CD8-positive, alpha-beta memory T cell (primary cell): ENCODE results near the gene HOXC13. TPM values are rescaled to one million over a fixed set of nuclear protein-coding genes. Genes with fewer than 3 reads are reported as not detected.

Experiments used
- CTCF ChIA-PET: fragments of 350-600 bp; sonication (Branson Sonifier 250); formaldehyde crosslinking; loops from one replicate; lab custom pipeline; 2021; ENCODE audit warnings: antibody characterized with exemption; lab: Charles Lee
- POLR2A ChIA-PET: fragments of 350-600 bp; sonication (Branson Sonifier 250); formaldehyde crosslinking; loops from one replicate; lab custom pipeline; 2021; ENCODE audit warnings: antibody characterized with exemption; lab: Charles Lee
- DNase-seq, 5 donors: peaks; one replicate each; pipeline versions ENCODE4 v3.0.0 to v3.0.0-alpha.2; 2020 to 2022; ENCODE audit warnings: mixed read lengths in 1 of 5
- H3K27ac ChIP-seq: one replicate; pipeline ENCODE4 v1.7.0; 2013; ENCODE audit warnings: low read depth, mild to moderate bottlenecking, low read length, moderate library complexity
- H3K27me3 ChIP-seq: 2 replicates; pipeline ENCODE4 v1.7.0; 2013; ENCODE audit warnings: low read length, mild to moderate bottlenecking; ENCODE audit not compliant: insufficient read depth, poor library complexity, severe bottlenecking
- H3K36me3 ChIP-seq: 2 replicates; pipeline ENCODE4 v1.7.0; 2013; ENCODE audit warnings: mild to moderate bottlenecking, low read length, moderate library complexity; ENCODE audit not compliant: insufficient read depth
- H3K4me1 ChIP-seq: 2 replicates; pipeline ENCODE4 v1.7.0; 2013; ENCODE audit warnings: mild to moderate bottlenecking, low read length, moderate library complexity; ENCODE audit not compliant: insufficient read depth
- H3K4me3 ChIP-seq: 2 replicates; pipeline ENCODE4 v1.7.0; 2013; ENCODE audit warnings: mild to moderate bottlenecking, low read length
- H3K9me3 ChIP-seq: 2 replicates; pipeline ENCODE4 v1.7.0; 2013; ENCODE audit warnings: mild to moderate bottlenecking, low read length
- H3K27ac Mint-ChIP-seq, 8 donors: one replicate each; pipeline ENCODE4 v1.8.0; 2020 to 2021; ENCODE audit warnings: mixed read lengths in 8 of 8, mild to moderate bottlenecking in 6 of 8, inconsistent platforms in 3 of 8, moderate library complexity in 3 of 8
- H3K27me3 Mint-ChIP-seq, 2 donors: one replicate each; pipeline ENCODE4 v1.8.0; 2020 to 2021; ENCODE audit warnings: mixed read lengths in 2 of 2, mild to moderate bottlenecking in 1 of 2, moderate library complexity in 1 of 2
- H3K36me3 Mint-ChIP-seq, 3 donors: one replicate each; pipeline ENCODE4 v1.8.0; 2020 to 2021; ENCODE audit warnings: mixed read lengths in 3 of 3, inconsistent platforms in 1 of 3, mild to moderate bottlenecking in 1 of 3
- H3K4me1 Mint-ChIP-seq, 3 donors: one replicate each; pipeline ENCODE4 v1.8.0; 2020 to 2021; ENCODE audit warnings: mixed read lengths in 3 of 3, inconsistent platforms in 1 of 3, mild to moderate bottlenecking in 1 of 3
- H3K4me3 Mint-ChIP-seq, 7 donors: one replicate each; pipeline ENCODE4 v1.8.0; 2020 to 2021; ENCODE audit warnings: mixed read lengths in 7 of 7, mild to moderate bottlenecking in 6 of 7, moderate library complexity in 4 of 7, inconsistent platforms in 2 of 7
- H3K9me3 Mint-ChIP-seq, 5 donors: one replicate each; pipeline ENCODE4 v1.8.0; 2020 to 2022; ENCODE audit warnings: mixed read lengths in 5 of 5, mild to moderate bottlenecking in 3 of 5, moderate library complexity in 2 of 5, inconsistent platforms in 1 of 5
- polyA plus RNA-seq: library from polyadenylated mRNA; unstranded; fragments of 300-500 nt; fragmentation: Illumina TruSeq; gene quantifications from one replicate; pipeline ENCODE4 v1.2.3, GENCODE V29; 2021
- total RNA-seq, 2 experiments: library from RNA; stranded (reverse); gene quantifications; one replicate each; pipeline ENCODE4 v1.2.3, GENCODE V29; 2021

HOXC13 gene
- total and polyA plus RNA-seq, 3 experiments from 2014 or later, result not detected

- Mint-ChIP-seq H3K4me3 (peak within 1 kb of the TSS; percentile 58 to 86 (median 71)), H3K4me1 (peaks cover 21 to 36% (median 26%) of the 10 kb centered on the region in 3 donors), H3K27me3 (peaks cover 92 to 95% of the 10 kb centered on the region in 2 donors), H3K9me3 (peaks cover 0 to 15% (median 12%) of the 10 kb centered on the region in 5 donors), H3K27ac (peak within 1 kb of the TSS in 4 of 8 donors; percentile 13 to 85 (median 78)), H3K36me3 (no peaks in the 10 kb centered on the region)
- ChIA-PET POLR2A (no interaction called here), CTCF (interaction anchor here (0.8 kb wide), 1 partner anchor 229 kb away, joined by 3 read pairs; no protein-coding TSS in a partner anchor)
- Histone ChIP-seq H3K27me3 (peaks cover 98% of the 10 kb centered on the region), H3K27ac (no peak within 1 kb of the TSS), H3K9me3 (no peaks in the 10 kb centered on the region), H3K4me1 (peaks cover 21% of the 10 kb centered on the region), H3K4me3 (no peak within 1 kb of the TSS), H3K36me3 (no peaks in the 10 kb centered on the region)
- DNase-seq, result no peak
Measured at GRCh38 chr12:53972722-53973235, 34.1 kb downstream of the HOXC13 start, which contains the start of gene HOXC11. HOXC11 (plus strand) TSS chr12:53973126; CDS start chr12:53973242, 116 bp downstream.

GRCh38 chr12:53973236-53974042 is 34.8 kb downstream of the HOXC13 start:
- Histone ChIP-seq H3K36me3 (no peaks in the 10 kb centered on the region), H3K9me3 (no peaks in the 10 kb centered on the region), H3K27me3 (peaks cover 97% of the 10 kb centered on the region), H3K27ac (no peak overlapping the region), H3K4me3 (no peak overlapping the region), H3K4me1 (peaks cover 21% of the 10 kb centered on the region)
- Mint-ChIP-seq H3K4me3 (peak overlapping the region; percentile 37 to 86 (median 67)), H3K27me3 (peaks cover 89 to 92% of the 10 kb centered on the region in 2 donors), H3K9me3 (peaks cover 0 to 15% (median 12%) of the 10 kb centered on the region in 5 donors), H3K27ac (peak overlapping the region in 3 of 8 donors; percentile 77 to 85 (median 80)), H3K36me3 (no peaks in the 10 kb centered on the region), H3K4me1 (peaks cover 25 to 38% (median 31%) of the 10 kb centered on the region in 3 donors)
- CTCF ChIA-PET, result interaction anchor here (0.8 kb wide), 1 partner anchor 228 kb away, joined by 3 read pairs; no protein-coding TSS in a partner anchor
- DNase-seq, result no peak
- POLR2A ChIA-PET, result interaction anchor here (0.6 kb wide), 1 partner anchor 234 kb away, joined by 3 read pairs; no protein-coding TSS in a partner anchor

GRCh38 chr12:53974084-53975063 is 35.7 kb downstream of the HOXC13 start, which contains the start of gene HOTAIR:
HOTAIR (minus strand) TSS chr12:53974954.
- H3K4me3 ChIP-seq, result no peak within 1 kb of the TSS
- no peaks in the 10 kb centered on the region for H3K36me3 ChIP-seq
- peaks cover 21% of the 10 kb centered on the region for H3K4me1 ChIP-seq
- ChIA-PET POLR2A (no interaction called here), CTCF (no interaction called here)
- Mint-ChIP-seq H3K9me3 (peaks cover 0 to 17% (median 12%) of the 10 kb centered on the region in 5 donors), H3K4me3 (peak within 1 kb of the TSS; percentile 64 to 89 (median 75)), H3K27ac (peak within 1 kb of the TSS in 3 of 8 donors; percentile 38 to 61 (median 38)), H3K4me1 (peaks cover 25 to 40% (median 31%) of the 10 kb centered on the region in 3 donors), H3K27me3 (peaks cover 89 to 92% of the 10 kb centered on the region in 2 donors), H3K36me3 (no peaks in the 10 kb centered on the region)
- peak in 3 of 5 donors; percentile 25 to 40 (median 37) for DNase-seq
- H3K27me3 ChIP-seq, result peaks cover 97% of the 10 kb centered on the region
- no peak within 1 kb of the TSS for H3K27ac ChIP-seq
- H3K9me3 ChIP-seq, result no peaks in the 10 kb centered on the region

- H3K4me1 ChIP-seq, result peaks cover 21% of the 10 kb centered on the region
- Mint-ChIP-seq H3K27me3 (peaks cover 89 to 92% of the 10 kb centered on the region in 2 donors), H3K27ac (peak overlapping the region in 2 of 8 donors; percentile 38 to 61), H3K4me1 (peaks cover 25 to 40% (median 31%) of the 10 kb centered on the region in 3 donors), H3K4me3 (peak overlapping the region; percentile 40 to 83 (median 68)), H3K36me3 (no peaks in the 10 kb centered on the region), H3K9me3 (peaks cover 0 to 17% (median 12%) of the 10 kb centered on the region in 5 donors)
- no peaks in the 10 kb centered on the region for H3K9me3 ChIP-seq
- H3K36me3 ChIP-seq, result no peaks in the 10 kb centered on the region
- ChIA-PET CTCF (interaction anchor here (1.1 kb wide), 1 partner anchor 31 kb away, joined by 4 read pairs; no protein-coding TSS in a partner anchor), POLR2A (no interaction called here)
- H3K27ac ChIP-seq, result no peak overlapping the region
- peaks cover 96% of the 10 kb centered on the region for H3K27me3 ChIP-seq
- H3K4me3 ChIP-seq, result no peak overlapping the region
- DNase-seq, result no peak
Measured at GRCh38 chr12:53975064-53975471, 36.4 kb downstream of the HOXC13 start.

- no peaks in the 10 kb centered on the region for H3K36me3 Mint-ChIP-seq
- H3K27me3 Mint-ChIP-seq, result peaks cover 89 to 92% of the 10 kb centered on the region in 2 donors
- peaks cover 28 to 40% (median 35%) of the 10 kb centered on the region in 3 donors for H3K4me1 Mint-ChIP-seq
- no peaks in the 10 kb centered on the region for H3K9me3 ChIP-seq
- H3K4me3 Mint-ChIP-seq, result peak overlapping the region; percentile 16 to 73 (median 64)
- H3K9me3 Mint-ChIP-seq, result peaks cover 0 to 17% (median 12%) of the 10 kb centered on the region in 5 donors
- no peaks in the 10 kb centered on the region for H3K36me3 ChIP-seq
- H3K4me3 ChIP-seq, result no peak overlapping the region
- no peak overlapping the region for H3K27ac ChIP-seq
- H3K27ac Mint-ChIP-seq, result peak overlapping the region in 3 of 8 donors; percentile 38 to 54 (median 38)
- POLR2A ChIA-PET, result no interaction called here
- CTCF ChIA-PET, result interaction anchor here (1.1 to 1.2 kb wide), 2 partner anchors 30 to 230 kb away, joined by 3 to 4 read pairs; no protein-coding TSS in a partner anchor
- peaks cover 21% of the 10 kb centered on the region for H3K4me1 ChIP-seq
- DNase-seq, result no peak
- peaks cover 96% of the 10 kb centered on the region for H3K27me3 ChIP-seq
Measured at GRCh38 chr12:53975479-53976152, 37.0 kb downstream of the HOXC13 start.

GRCh38 chr12:53976172-53976822 is 37.7 kb downstream of the HOXC13 start:
- peak overlapping the region in 2 of 7 donors; percentile 34 to 40 for H3K4me3 Mint-ChIP-seq
- Histone ChIP-seq H3K9me3 (no peaks in the 10 kb centered on the region), H3K4me1 (peaks cover 21% of the 10 kb centered on the region), H3K27ac (no peak overlapping the region), H3K4me3 (no peak overlapping the region), H3K27me3 (peaks cover 92% of the 10 kb centered on the region), H3K36me3 (no peaks in the 10 kb centered on the region)
- H3K27ac Mint-ChIP-seq, result peak overlapping the region in 1 of 8 donors; percentile 38
- H3K36me3 Mint-ChIP-seq, result no peaks in the 10 kb centered on the region
- H3K4me1 Mint-ChIP-seq, result peaks cover 31 to 40% (median 35%) of the 10 kb centered on the region in 3 donors
- ChIA-PET CTCF (interaction anchor here (1.1 to 1.2 kb wide), 3 partner anchors 30 to 230 kb away, joined by 3 to 4 read pairs (median 3); no protein-coding TSS in a partner anchor), POLR2A (no interaction called here)
- peaks cover 89 to 92% of the 10 kb centered on the region in 2 donors for H3K27me3 Mint-ChIP-seq
- H3K9me3 Mint-ChIP-seq, result peaks cover 0 to 16% (median 12%) of the 10 kb centered on the region in 5 donors
- no peak for DNase-seq
